Activated CD8-positive, alpha-beta memory T cell treated with anti-CD3 and anti-CD28 coated beads, Interleukin-2, amount 50 U/mL, for 24 hours (primary cell): ENCODE results near the gene FIGN.

Experiments
- DNase-seq: peaks from one replicate; pipeline ENCODE4 v3.0.0-alpha.2; 2020; ENCODE audit errors: extremely low read depth

Gene FIGN

GRCh38 chr2:163662141-163662780 lies 73.5 kb downstream of the FIGN start:
- DNase-seq = no peak

GRCh38 chr2:163659224-163659623 lies 76.6 kb downstream of the FIGN start:
- no peak for DNase-seq

- no peak for DNase-seq
Measured at GRCh38 chr2:163658556-163658955, 77.3 kb downstream of the FIGN start.

- DNase-seq = no peak
Measured at GRCh38 chr2:163657281-163657656, 78.5 kb downstream of the FIGN start.

- no peak for DNase-seq
Measured at GRCh38 chr2:163656622-163657280, 79.1 kb downstream of the FIGN start.

GRCh38 chr2:163655667-163656066 lies 80.1 kb downstream of the FIGN start:
- DNase-seq = no peak

- DNase-seq = no peak
Measured at GRCh38 chr2:163652751-163653150, 83.1 kb downstream of the FIGN start.

- DNase-seq = no peak
Measured at GRCh38 chr2:163649080-163649479, 86.7 kb downstream of the FIGN start.

- DNase-seq = no peak
Measured at GRCh38 chr2:163647300-163647699, 88.5 kb downstream of the FIGN start.

GRCh38 chr2:163646687-163647086 lies 89.1 kb downstream of the FIGN start:
- no peak for DNase-seq

GRCh38 chr2:163644238-163644637 lies 91.6 kb downstream of the FIGN start:
- DNase-seq = no peak

- no peak for DNase-seq
Measured at GRCh38 chr2:163641986-163642385, 93.8 kb downstream of the FIGN start.

GRCh38 chr2:163640542-163641193 lies 95.1 kb downstream of the FIGN start:
- DNase-seq = no peak

GRCh38 chr2:163637871-163638270 lies 97.9 kb downstream of the FIGN start:
- DNase-seq = no peak

GRCh38 chr2:163633291-163633690 lies 102.5 kb downstream of the FIGN start:
- no peak for DNase-seq

- no peak for DNase-seq
Measured at GRCh38 chr2:163630836-163631235, 105.0 kb downstream of the FIGN start.

- no peak for DNase-seq
Measured at GRCh38 chr2:163626639-163627109, 109.1 kb downstream of the FIGN start.

GRCh38 chr2:163626208-163626607 lies 109.6 kb downstream of the FIGN start:
- no peak for DNase-seq

GRCh38 chr2:163625632-163626031 lies 110.2 kb downstream of the FIGN start:
- DNase-seq = no peak

GRCh38 chr2:163621445-163622004 lies 114.3 kb downstream of the FIGN start:
- no peak for DNase-seq

- no peak for DNase-seq
Measured at GRCh38 chr2:163617517-163617916, 118.3 kb downstream of the FIGN start.

GRCh38 chr2:163613266-163613731 lies 122.5 kb downstream of the FIGN start:
- DNase-seq = no peak

- no peak for DNase-seq
Measured at GRCh38 chr2:163612332-163612731, 123.5 kb downstream of the FIGN start.
